Measurements from ENCODE around the gene FAM111A.

- no peak for TF ChIP-seq POLR2A (IDR thresholded peaks at IDR 0.05)
- TF ChIP-seq, protein P1, sequence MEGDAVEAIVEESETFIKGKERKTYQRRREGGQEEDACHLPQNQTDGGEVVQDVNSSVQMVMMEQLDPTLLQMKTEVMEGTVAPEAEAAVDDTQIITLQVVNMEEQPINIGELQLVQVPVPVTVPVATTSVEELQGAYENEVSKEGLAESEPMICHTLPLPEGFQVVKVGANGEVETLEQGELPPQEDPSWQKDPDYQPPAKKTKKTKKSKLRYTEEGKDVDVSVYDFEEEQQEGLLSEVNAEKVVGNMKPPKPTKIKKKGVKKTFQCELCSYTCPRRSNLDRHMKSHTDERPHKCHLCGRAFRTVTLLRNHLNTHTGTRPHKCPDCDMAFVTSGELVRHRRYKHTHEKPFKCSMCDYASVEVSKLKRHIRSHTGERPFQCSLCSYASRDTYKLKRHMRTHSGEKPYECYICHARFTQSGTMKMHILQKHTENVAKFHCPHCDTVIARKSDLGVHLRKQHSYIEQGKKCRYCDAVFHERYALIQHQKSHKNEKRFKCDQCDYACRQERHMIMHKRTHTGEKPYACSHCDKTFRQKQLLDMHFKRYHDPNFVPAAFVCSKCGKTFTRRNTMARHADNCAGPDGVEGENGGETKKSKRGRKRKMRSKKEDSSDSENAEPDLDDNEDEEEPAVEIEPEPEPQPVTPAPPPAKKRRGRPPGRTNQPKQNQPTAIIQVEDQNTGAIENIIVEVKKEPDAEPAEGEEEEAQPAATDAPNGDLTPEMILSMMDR (IDR thresholded peaks at IDR 0.05), result no peak
These were observed 4.0 kb upstream of the FAM111A start for GRCh38 chr11:59138643-59139042.
